Islet of Langerhans (tissue), 1 donor: Measurements from ENCODE around the gene PCNP.
"Not testable (repeated sequence)": the region's sequence is repeated elsewhere in the genome, so short reads cannot be mapped to it uniquely, and the experiment has no call there.

Experiments used
- FAIRE-seq: peaks from one replicate; lab custom pipeline; 2011; peaks lifted over from hg19 to GRCh38; lab: Jason Lieb, UNC

The PCNP gene

GRCh38 chr3:101573449-101574387 lies at the start of gene PCNP:
TSS of gene PCNP (plus strand) at chr3:101574180. CDS start at chr3:101574216, 36 bp downstream.
- FAIRE-seq: peak; percentile 24

DNA sequence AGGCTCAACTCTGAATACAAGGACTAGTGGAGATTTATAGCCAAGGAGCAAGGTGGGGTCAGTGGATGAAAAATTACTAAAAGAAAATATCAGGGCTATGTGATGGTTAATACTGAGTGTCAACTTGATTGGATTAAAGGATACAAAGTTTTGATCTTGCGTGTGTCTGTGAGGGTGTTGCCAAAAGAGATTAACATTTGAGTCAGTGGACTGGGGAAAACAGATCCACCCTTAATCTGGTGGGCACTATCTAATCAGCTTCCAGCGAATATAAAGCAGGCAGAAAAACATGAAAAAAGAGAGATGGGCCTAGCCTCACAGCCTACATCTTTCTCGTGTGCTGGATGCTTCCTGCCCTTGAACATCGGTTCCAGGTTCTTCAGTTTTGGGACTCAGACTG lies 46.5 kb upstream of the PCNP start:
- no peak for FAIRE-seq

- FAIRE-seq: no peak
Observed at GRCh38 chr3:101527906-101528305, 46.1 kb upstream of the PCNP start.

- FAIRE-seq: no peak
Observed at GRCh38 chr3:101529816-101530685, 43.9 kb upstream of the PCNP start.

DNA sequence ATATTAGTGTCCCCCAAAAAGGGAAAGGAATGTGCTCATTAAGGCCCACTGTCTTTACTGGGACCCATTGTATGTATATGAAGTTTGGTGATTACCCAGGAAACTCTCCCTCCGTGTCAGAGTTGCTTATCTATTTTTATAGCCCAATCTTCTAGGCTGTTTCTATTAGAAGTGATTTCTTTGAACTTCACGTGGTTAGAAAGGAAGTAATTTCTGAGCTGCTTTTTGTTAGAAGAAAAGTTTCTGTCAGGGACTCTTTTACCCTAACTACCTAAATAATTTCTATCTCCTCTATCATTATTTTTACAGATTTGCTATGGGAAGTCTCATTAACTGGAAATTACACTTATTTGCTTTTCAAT lies 43.3 kb upstream of the PCNP start:
- no peak for FAIRE-seq

DNA sequence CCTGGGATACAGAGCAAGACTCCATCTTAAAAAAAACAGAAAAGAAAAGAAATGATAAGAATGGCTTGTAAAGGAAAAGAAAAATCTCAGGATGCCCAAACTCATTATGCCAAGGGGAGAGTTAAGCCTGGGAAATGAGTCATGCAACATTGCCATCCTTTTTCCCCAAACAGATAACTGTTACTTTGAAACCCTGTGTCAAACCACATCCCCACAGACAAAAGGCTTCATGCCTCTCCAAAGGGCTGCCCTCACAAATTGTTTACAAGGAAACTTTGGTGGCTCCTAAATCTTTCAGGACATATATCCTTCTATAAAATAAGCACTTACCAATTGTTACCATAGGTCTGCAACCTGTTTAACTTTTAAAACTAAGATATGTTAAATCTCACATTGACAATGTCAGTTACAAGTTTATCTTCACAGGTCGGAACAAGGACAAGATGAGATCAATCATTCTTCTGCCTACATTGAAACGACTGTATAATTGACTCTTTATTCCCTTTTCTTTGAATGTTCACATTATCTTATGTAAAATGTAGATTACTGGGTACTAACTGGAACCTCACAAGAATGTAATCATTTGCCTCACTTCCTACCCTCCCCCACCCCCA lies 42.4 kb upstream of the PCNP start:
- FAIRE-seq: no peak

DNA sequence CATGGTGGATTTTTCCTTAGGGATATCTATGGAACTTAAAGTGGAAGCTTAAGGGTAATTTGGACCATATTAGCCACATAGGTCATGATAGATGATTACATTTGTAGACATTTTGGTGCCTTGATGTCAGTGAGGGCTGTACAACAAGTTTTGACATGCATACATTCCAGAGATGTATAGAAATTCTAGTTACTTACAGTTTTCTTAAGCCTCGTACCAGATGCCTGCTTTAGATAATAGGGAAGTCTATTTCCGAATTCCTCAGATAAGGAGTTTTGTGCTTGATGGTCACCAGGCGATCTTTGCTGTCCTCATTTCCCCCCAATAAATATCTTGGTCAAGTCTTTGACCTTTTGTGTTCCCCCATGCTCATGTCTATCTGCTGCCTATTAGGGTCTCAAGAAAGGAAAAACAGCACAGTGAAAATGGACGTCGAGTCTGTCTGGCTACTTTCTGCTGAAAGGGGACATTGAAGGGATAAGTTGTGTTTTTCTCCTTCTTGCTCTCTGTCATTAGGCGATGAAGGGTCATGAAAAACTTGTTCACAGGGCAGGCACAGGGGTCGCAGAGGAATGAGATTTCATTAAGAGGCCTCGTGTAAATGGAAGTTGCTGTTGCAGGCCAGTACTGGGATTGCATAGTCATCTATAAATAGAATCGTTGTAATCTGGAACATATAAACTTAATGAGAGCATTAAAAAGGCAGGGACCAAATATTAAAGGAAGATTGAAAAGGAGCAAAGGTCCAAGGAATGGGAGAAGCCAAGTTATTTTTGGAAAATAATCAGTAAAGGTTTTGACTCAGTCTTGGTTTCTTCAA lies 41.0 kb upstream of the PCNP start:
- FAIRE-seq: no peak

DNA sequence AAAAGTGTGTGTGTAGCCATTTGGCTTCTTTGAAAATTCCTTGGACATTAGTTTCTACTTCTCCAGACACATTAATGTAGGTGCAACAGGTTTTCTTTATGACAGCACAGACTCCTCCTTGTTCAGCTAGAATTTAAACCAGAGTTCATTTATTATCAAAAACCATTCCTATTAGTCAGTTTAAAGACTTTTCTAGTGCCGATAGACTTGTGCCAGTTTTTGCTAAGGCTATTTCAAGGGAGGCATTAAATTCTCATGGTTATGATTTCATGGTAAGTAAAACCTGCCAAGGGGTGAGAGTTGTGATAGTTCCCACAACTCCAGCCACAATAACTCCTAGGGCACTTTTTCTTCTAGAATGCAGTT lies 40.4 kb upstream of the PCNP start:
- FAIRE-seq: no peak

- FAIRE-seq: no peak
Observed at GRCh38 chr3:101535221-101535620, 38.8 kb upstream of the PCNP start.

- FAIRE-seq: no peak
Observed at GRCh38 chr3:101536266-101536665, 37.7 kb upstream of the PCNP start.

DNA sequence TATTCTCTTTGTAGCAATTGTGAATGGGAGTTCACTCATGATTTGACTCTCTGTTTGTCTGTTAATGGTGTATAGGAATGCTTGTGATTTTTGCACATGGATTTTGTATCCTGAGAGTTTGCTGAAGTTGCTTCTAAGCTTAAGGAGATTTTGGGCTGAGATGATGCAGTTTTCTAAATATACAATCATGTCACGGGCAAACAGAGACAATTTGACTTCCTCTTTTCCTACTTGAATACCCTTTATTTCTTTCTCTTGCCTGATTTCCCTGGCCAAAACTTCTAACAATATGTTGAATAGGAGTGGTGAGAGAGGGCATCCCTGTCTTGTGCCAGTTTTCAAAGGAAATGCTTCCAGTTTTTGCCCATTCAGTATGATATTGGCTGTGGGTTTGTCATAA lies 37.0 kb upstream of the PCNP start:
- not testable (repeated sequence) for FAIRE-seq

DNA sequence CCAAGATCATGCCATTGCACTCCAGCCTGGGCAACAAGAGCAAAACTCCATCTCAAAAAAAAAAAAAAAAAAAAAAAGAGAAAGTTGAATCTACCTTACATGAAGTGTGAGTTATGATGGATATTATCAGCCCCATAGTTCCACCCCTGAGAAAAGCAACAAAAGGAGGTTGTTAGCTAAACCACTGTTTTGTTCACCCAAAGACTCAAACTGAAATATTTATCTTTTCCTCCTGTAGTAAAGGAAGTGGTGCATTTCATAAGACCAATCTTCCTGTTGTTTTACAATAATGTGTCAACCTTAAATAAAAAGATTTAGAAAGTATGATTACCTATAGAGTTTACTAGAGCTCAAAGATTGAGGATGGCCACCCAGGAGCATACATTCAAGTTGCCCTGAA lies 31.0 kb upstream of the PCNP start:
- FAIRE-seq: no peak

DNA sequence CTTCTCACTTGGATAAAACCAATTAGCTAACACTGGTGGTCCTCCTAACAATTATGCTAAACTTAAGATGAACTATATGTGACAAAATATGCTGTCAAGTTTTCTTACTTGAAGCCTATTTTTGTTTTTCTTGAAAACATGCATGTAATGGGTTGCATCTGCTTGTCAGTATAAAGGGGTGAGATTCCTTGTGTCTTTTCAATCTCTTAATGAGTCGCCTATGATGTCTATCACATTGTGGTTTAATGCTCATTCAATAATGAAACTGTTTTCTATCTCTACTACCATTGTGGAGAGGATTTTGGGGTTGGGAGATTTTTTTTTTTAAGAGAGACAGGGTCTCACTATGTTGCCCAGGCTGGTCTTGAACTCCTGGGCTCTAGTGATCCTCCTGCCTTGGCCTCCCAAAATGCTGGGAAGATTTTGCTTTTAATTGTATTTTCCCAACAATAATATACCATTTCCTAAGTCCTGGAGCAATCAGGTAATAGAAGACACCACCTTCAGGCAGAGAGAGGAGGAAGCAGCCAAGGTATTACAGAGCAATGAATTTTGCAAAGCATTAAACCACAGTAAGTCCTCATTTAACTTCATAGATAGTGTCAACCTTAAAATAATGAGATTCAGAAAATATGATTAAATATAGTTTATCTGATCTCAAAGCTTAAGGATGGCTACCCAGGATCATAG lies 29.7 kb upstream of the PCNP start:
- FAIRE-seq: no peak

DNA sequence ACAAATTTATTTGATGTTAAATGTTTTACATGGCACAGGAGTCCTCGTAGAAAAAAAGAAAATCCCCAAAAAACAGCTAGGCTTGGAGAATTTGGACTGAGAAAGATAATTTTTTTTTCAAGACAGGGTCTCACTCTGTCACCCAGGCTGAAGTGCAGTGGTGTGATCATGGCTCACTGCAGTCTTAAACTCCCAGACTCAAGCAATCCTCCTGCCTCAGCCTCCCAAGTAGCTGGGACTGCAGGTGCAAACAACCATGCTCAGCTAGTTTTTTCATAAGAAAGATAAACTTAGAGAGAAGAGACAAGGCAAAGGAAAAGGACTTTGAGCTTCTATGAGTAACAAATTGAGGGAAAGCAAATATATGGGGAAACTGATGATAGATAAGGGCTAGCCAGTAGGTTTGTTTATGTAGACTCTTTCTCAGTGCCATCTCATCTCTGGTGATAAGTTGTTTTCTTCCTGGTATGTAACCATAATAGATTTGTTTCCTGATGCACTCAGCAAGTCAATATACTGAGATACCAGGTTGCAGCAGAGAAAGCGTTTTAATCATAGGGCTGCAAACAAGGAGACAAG lies 25.4 kb upstream of the PCNP start:
- FAIRE-seq: no peak

GRCh38 chr3:101549473-101549872 lies 24.5 kb upstream of the PCNP start:
- no peak for FAIRE-seq

DNA sequence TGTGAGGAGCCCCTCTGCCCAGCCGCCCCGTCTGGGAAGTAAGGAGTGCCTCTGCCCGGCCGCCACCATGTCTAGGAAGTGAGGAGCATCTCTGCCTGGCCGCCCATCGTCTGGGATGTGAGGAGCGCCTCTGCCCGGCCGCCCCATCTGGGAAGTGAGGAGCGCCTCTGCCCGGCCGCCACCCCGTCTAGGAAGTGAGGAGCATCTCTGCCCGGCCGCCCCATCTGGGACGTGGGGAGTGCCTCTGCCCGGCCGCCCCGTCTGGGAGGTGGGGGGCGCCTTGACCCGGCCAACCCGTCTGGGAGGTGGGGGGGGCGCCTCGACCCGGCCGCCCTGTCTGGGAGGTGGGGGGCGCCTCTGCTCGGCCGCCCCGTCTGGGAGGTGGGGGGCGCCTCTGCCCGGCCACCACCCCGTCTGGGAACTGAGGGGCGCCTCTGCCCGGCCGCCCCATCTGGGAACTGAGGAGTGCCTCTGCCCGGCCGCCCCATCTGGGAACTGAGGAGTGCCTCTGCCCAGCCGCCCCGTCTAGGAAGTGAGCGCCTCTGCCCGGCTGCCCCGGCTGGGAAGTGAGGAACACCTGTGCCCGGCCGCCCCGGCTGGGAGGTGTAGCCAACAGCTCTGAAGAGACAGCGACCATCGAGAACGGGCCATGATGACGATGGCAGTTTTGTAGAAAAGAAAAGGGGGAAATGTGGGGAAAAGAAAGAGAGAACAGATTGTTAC lies 22.5 kb upstream of the PCNP start:
- not testable (repeated sequence) for FAIRE-seq

DNA sequence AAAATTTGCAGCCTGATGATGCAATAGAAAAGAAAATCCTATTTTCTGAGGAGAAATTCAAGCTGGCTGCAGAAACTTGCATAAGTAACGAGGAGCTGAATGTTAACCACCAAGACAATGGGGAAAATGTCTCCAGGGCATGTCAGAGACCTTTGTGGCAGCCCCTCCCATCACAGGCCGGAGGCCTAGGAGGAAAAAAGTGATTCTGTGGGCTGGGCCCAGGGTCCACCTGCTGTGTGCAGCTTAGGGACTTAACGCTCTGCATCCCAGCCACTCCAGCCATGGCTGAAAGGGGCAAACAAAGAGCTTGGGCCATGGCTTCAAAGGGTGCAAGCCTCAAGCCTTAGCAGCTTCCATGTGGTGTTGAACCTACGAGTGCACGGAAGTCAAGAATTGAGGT lies 20.6 kb upstream of the PCNP start:
- not testable (repeated sequence) for FAIRE-seq

DNA sequence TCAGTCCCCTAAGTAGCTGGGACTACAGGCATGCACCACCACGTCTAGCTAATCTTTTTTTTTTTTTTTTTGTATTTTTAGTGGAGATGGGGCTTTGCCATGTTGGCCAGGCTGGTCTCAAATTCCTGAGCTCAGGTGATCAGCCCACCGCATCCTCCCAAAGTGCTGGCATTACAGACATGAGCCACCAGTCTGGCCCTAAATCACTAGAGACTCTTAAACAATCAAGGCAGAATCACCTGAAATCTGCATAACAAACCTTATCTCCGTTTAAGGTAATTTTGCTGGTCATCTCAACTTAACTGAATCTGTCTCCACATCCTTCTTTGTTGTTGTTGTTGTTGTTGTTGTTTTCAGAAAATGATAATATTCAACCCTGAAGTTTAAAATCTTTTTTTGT lies 17.9 kb upstream of the PCNP start:
- no peak for FAIRE-seq

DNA sequence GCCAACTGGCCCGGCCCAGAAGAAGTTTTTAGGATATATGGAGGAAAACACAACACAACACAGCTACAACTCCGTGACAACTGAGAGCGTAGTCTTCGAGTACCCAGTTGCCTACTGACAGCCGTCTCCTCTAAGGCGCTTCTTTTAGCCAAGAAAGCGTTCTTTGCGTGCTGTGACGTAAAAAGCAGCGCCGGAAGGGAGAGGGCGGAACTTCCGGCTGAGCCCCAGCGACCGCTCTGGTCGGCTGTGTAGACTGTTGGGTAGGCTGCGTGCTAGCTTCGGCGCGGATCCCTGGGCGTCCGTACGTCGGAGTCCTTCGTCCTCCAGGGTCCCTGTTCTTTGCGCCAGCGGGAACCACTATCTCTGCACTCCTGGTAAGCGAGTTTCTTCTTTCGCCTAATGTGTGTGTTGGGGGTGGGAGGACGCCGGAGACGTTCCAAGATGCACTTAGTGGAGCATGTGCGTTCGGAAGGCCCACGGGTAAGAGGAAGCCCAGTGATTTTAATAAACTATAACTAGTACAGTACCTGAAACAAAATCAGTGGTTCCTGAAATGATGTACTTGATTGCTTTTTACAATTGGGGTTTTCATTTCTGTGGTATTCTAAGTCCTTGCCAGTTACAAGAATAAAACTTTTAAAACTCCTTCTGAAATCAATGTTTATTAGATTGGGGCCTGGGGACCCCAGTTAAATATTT lies 12.2 kb upstream of the PCNP start, which contains the start of gene TRMT10C:
TRMT10C (plus strand) TSS at position 239 of the 699 bp plus-strand sequence. CDS start 2,914 bp downstream, outside the sequence.
- peak; percentile 5 for FAIRE-seq
